HFFc6 (cell line): ENCODE measurements around the gene SUCLG2. TPM values are rescaled to one million over a fixed set of nuclear protein-coding genes. Genes with fewer than 3 reads are reported as not detected.

Source experiments
- DNase-seq: peaks from one replicate; pipeline ENCODE4 v3.0.0-alpha.2; 2018
- H3K27ac Mint-ChIP-seq: 2 replicates; pipeline ENCODE4 v1.8.0; 2020; ENCODE audit warnings: mild to moderate bottlenecking, mixed read lengths
- H3K27me3 Mint-ChIP-seq: 2 replicates; pipeline ENCODE4 v1.8.0; 2021; ENCODE audit warnings: mild to moderate bottlenecking, moderate library complexity, mixed read lengths; ENCODE audit not compliant: insufficient read depth
- H3K36me3 Mint-ChIP-seq: 2 replicates; pipeline ENCODE4 v1.8.0; 2021; ENCODE audit warnings: low read depth, mixed read lengths
- H3K4me1 Mint-ChIP-seq: 2 replicates; pipeline ENCODE4 v1.8.0; 2020; ENCODE audit warnings: low read depth, mixed read lengths
- H3K4me3 Mint-ChIP-seq: 2 replicates; pipeline ENCODE4 v1.8.0; 2020; ENCODE audit warnings: mild to moderate bottlenecking, moderate library complexity, mixed read lengths
- H3K9me3 Mint-ChIP-seq: 2 replicates; pipeline ENCODE4 v1.8.0; 2020; ENCODE audit warnings: mild to moderate bottlenecking, mixed read lengths
- CTCF ChIP-seq: fragments of 200-600 bp; sonication (generic); IDR thresholded peaks from 2 replicates; pipeline ENCODE4 v1.5.0; 2021; ENCODE audit warnings: antibody characterized with exemption, mild to moderate bottlenecking
- total RNA-seq, 6 experiments: library from RNA; stranded (reverse); fragmentation: NEBNext Ultra II Directional; extraction: Animal tissue kit (Norgen Biotek cat#: 25700); gene quantifications; 2 replicates in 1 of 6; 3 replicates in 5 of 6; pipeline ENCODE4 v1.2.3, GENCODE V29; 2021

SUCLG2 gene
- total RNA-seq, 6 experiments from 2014 or later, result 50.2 to 81.4 (median 75.2) TPM

- H3K36me3 Mint-ChIP-seq, result peaks cover 26% of the 10 kb centered on the region
- H3K4me1 Mint-ChIP-seq, result peaks cover 67% of the 10 kb centered on the region
- H3K27me3 Mint-ChIP-seq, result no peaks in the 10 kb centered on the region
- TF ChIP-seq CTCF, result no peak
- H3K9me3 Mint-ChIP-seq, result no peaks in the 10 kb centered on the region; the same call in 1 of the 2 replicates
- H3K27ac Mint-ChIP-seq, result peak overlapping the region; percentile 48
- H3K4me3 Mint-ChIP-seq, result 0 out of 2 replicates have a peak overlapping the region, but pooled peaks have one; percentile 20
- DNase-seq, result no peak
Measured at GRCh38 chr3:67534594-67534993, 119.8 kb downstream of the SUCLG2 start.

- peak overlapping the region; percentile 44 for H3K4me3 Mint-ChIP-seq
- H3K9me3 Mint-ChIP-seq, result no peaks in the 10 kb centered on the region
- H3K36me3 Mint-ChIP-seq, result peaks cover 37% of the 10 kb centered on the region
- peak; percentile 31 for DNase-seq
- H3K27ac Mint-ChIP-seq, result peak overlapping the region; percentile 58
- peaks cover 92% of the 10 kb centered on the region for H3K4me1 Mint-ChIP-seq
- no peak for TF ChIP-seq CTCF
- H3K27me3 Mint-ChIP-seq, result no peaks in the 10 kb centered on the region
Measured at GRCh38 chr3:67531181-67532101, 123.0 kb downstream of the SUCLG2 start.

- Mint-ChIP-seq H3K9me3 (no peaks in the 10 kb centered on the region), H3K27me3 (no peaks in the 10 kb centered on the region), H3K36me3 (peaks cover 43% of the 10 kb centered on the region), H3K4me3 (peak overlapping the region; percentile 15; the same call in 1 of the 2 replicates), H3K4me1 (peaks cover 92% of the 10 kb centered on the region), H3K27ac (peak overlapping the region; percentile 57)
- TF ChIP-seq CTCF, result no peak
- no peak for DNase-seq
Measured at GRCh38 chr3:67529915-67530314, 124.5 kb downstream of the SUCLG2 start.

- DNase-seq, result no peak
- no peaks in the 10 kb centered on the region for H3K27me3 Mint-ChIP-seq
- TF ChIP-seq CTCF, result peak; percentile 25; the same call in 1 of the 2 replicates
- peaks cover 92% of the 10 kb centered on the region for H3K4me1 Mint-ChIP-seq
- H3K9me3 Mint-ChIP-seq, result no peaks in the 10 kb centered on the region
- H3K4me3 Mint-ChIP-seq, result peak overlapping the region; percentile 8; the same call in 1 of the 2 replicates
- H3K27ac Mint-ChIP-seq, result peak overlapping the region; percentile 57
- H3K36me3 Mint-ChIP-seq, result peaks cover 49% of the 10 kb centered on the region
Measured at GRCh38 chr3:67529337-67529736, 125.1 kb downstream of the SUCLG2 start.

GRCh38 chr3:67526246-67526645 lies 128.2 kb downstream of the SUCLG2 start:
- Mint-ChIP-seq H3K9me3 (no peaks in the 10 kb centered on the region), H3K4me1 (peaks cover 77% of the 10 kb centered on the region), H3K27ac (peak overlapping the region; percentile 66), H3K4me3 (peak overlapping the region; percentile 19; the same call in 1 of the 2 replicates), H3K27me3 (no peaks in the 10 kb centered on the region; the same call in 1 of the 2 replicates), H3K36me3 (peaks cover 47% of the 10 kb centered on the region)
- no peak for TF ChIP-seq CTCF
- peak; percentile 71 for DNase-seq
